Caco-2 (cell line): Measurements from ENCODE around the gene FHAD1. TPM values are rescaled to one million over a fixed set of nuclear protein-coding genes. Genes with fewer than 3 reads are reported as not detected.

ENCODE experiments used
- BruUV-seq: library from RNA; stranded (reverse); fragments of 400-500 nt; replicated peaks from 2 replicates; lab custom pipeline; 2021; lab: Mats Ljungman, UMichigan
- CTCF ChIA-PET: fragments of 300-600 bp; sonication (Branson Sonifier 250); formaldehyde crosslinking; loops from one replicate; lab custom pipeline; 2022; ENCODE audit warnings: antibody characterized with exemption; lab: Charles Lee
- POLR2A ChIA-PET: fragments of 300-600 bp; sonication (Branson Sonifier 250); formaldehyde crosslinking; loops from one replicate; lab custom pipeline; 2022; ENCODE audit warnings: antibody characterized with exemption; lab: Charles Lee
- DNase-seq, 2 experiments: peaks; one replicate each; pipeline versions ENCODE4 v3.0.0 to v3.0.0-alpha.2; 2020 to 2022
- H3K27me3 ChIP-seq: replicated peaks from 2 replicates; pipeline ENCODE4 v1.6.0; 2011; ENCODE audit warnings: low read length; ENCODE audit not compliant: control insufficient read depth, insufficient read depth
- H3K36me3 ChIP-seq: 2 replicates; pipeline ENCODE4 v1.5.1; 2011; ENCODE audit warnings: low read length; ENCODE audit not compliant: control insufficient read depth, insufficient read depth
- H3K4me1 ChIP-seq: fragments of 250-450 bp; sonication (Bioruptor Pico); 2 replicates; pipeline ENCODE4 v1.5.1; 2020; ENCODE audit warnings: mild to moderate bottlenecking
- H3K4me3 ChIP-seq: 2 replicates; pipeline ENCODE4 v1.5.1; 2011; ENCODE audit warnings: low read depth, mild to moderate bottlenecking, control low read depth, low read length
- H3K9me3 ChIP-seq: fragments of 250-450 bp; sonication (Bioruptor Pico); 2 replicates; pipeline ENCODE4 v1.5.1; 2020; ENCODE audit warnings: mild to moderate bottlenecking, moderate library complexity
- H3K27ac Mint-ChIP-seq: one replicate; pipeline ENCODE4 v1.8.0; 2022; ENCODE audit warnings: mixed read lengths; ENCODE audit not compliant: unreplicated experiment
- H3K27me3 Mint-ChIP-seq: one replicate; pipeline ENCODE4 v1.8.0; 2022; ENCODE audit warnings: mixed read lengths; ENCODE audit not compliant: insufficient read depth, unreplicated experiment
- H3K36me3 Mint-ChIP-seq: one replicate; pipeline ENCODE4 v1.8.0; 2022; ENCODE audit warnings: mild to moderate bottlenecking, mixed read lengths; ENCODE audit not compliant: insufficient read depth, unreplicated experiment
- H3K4me1 Mint-ChIP-seq: one replicate; pipeline ENCODE4 v1.8.0; 2022; ENCODE audit warnings: low read depth, mixed read lengths; ENCODE audit not compliant: unreplicated experiment
- H3K4me3 Mint-ChIP-seq: one replicate; pipeline ENCODE4 v1.8.0; 2022; ENCODE audit warnings: mild to moderate bottlenecking, moderate library complexity, mixed read lengths; ENCODE audit not compliant: unreplicated experiment
- H3K9me3 Mint-ChIP-seq: one replicate; pipeline ENCODE4 v1.8.0; 2022; ENCODE audit warnings: mixed read lengths; ENCODE audit not compliant: unreplicated experiment
- CTCF ChIP-seq, 2 experiments: fragments of 200-600 bp in 1 of 2; IDR thresholded peaks; 1 replicate in 1 of 2; 2 replicates in 1 of 2; pipeline versions ENCODE4 v1.5.1 to v1.8.0; 2011 to 2022; ENCODE audit warnings: antibody characterized with exemption in 1 of 2, control low read depth in 1 of 2, inconsistent platforms in 1 of 2, low read depth in 1 of 2, low read length in 1 of 2, mild to moderate bottlenecking in 1 of 2, moderate library complexity in 1 of 2; ENCODE audit not compliant: insufficient read depth in 1 of 2, severe bottlenecking in 1 of 2, unreplicated experiment in 1 of 2
- intact Hi-C: fragments of 100-400 bp; cut with micrococcal nuclease; formaldehyde crosslinking; loops from one replicate; pipeline ENCODE4 v1.10.0; 2022; ENCODE audit not compliant: unreplicated experiment
- total RNA-seq: library from RNA; stranded (reverse); gene quantifications from 2 replicates; pipeline ENCODE4 v1.2.3, GENCODE V29; 2022

FHAD1 gene
- total RNA-seq, 1 experiment from 2014 or later, result 0.18 TPM

GRCh38 chr1:15326691-15327588, 79.9 kb downstream of the FHAD1 start:
- no TSS peak for BruUV-seq
- intact Hi-C loops, result no loop called here

GRCh38 chr1:15328351-15329103, 81.5 kb downstream of the FHAD1 start:
- Mint-ChIP-seq H3K4me1 (peaks cover 14% of the 10 kb centered on the region), H3K9me3 (no peaks in the 10 kb centered on the region), H3K27ac (no peak overlapping the region), H3K36me3 (peaks cover 10% of the 10 kb centered on the region), H3K27me3 (peaks cover 3% of the 10 kb centered on the region), H3K4me3 (no peak overlapping the region)
- H3K27me3 ChIP-seq, result no peaks in the 10 kb centered on the region
- H3K9me3 ChIP-seq, result no peaks in the 10 kb centered on the region
- no TSS peak for BruUV-seq
- POLR2A ChIA-PET, result no interaction called here
- no peak overlapping the region for H3K4me3 ChIP-seq
- TF ChIP-seq CTCF (IDR thresholded peaks at IDR 0.05; ENCODE audit: insufficient read depth in 1 of 2, low read depth in 1 of 2, low read length in 1 of 2, severe bottlenecking in 1 of 2, unreplicated experiment in 1 of 2), result no peak
- CTCF ChIA-PET, result no interaction called here
- H3K4me1 ChIP-seq, result peaks cover 8% of the 10 kb centered on the region; the same call in 1 of the 2 replicates
- intact Hi-C loops, result no loop called here
- H3K36me3 ChIP-seq, result no peaks in the 10 kb centered on the region
- no peak for DNase-seq

More at GRCh38 chr1:15326691-15327588, 79.9 kb downstream of the FHAD1 start:
- CTCF ChIA-PET, result no interaction called here
- Histone ChIP-seq H3K4me1 (peaks cover 8% of the 10 kb centered on the region; the same call in 1 of the 2 replicates), H3K9me3 (no peaks in the 10 kb centered on the region), H3K27me3 (no peaks in the 10 kb centered on the region), H3K4me3 (no peak overlapping the region), H3K36me3 (no peaks in the 10 kb centered on the region)
- H3K9me3 Mint-ChIP-seq, result no peaks in the 10 kb centered on the region
- peaks cover 14% of the 10 kb centered on the region for H3K4me1 Mint-ChIP-seq
- no peak for DNase-seq
- no peak overlapping the region for H3K4me3 Mint-ChIP-seq
- peaks cover 3% of the 10 kb centered on the region for H3K27me3 Mint-ChIP-seq
- no peak for TF ChIP-seq CTCF (IDR thresholded peaks at IDR 0.05; ENCODE audit: insufficient read depth in 1 of 2, low read depth in 1 of 2, low read length in 1 of 2, severe bottlenecking in 1 of 2, unreplicated experiment in 1 of 2)
- no peak overlapping the region for H3K27ac Mint-ChIP-seq
- H3K36me3 Mint-ChIP-seq, result peaks cover 10% of the 10 kb centered on the region
- POLR2A ChIA-PET, result no interaction called here

GRCh38 chr1:15329104-15329820, 82.2 kb downstream of the FHAD1 start:
- Histone ChIP-seq H3K36me3 (no peaks in the 10 kb centered on the region), H3K27me3 (no peaks in the 10 kb centered on the region), H3K4me3 (no peak overlapping the region), H3K9me3 (no peaks in the 10 kb centered on the region), H3K4me1 (peaks cover 7% of the 10 kb centered on the region; the same call in 1 of the 2 replicates)
- H3K27ac Mint-ChIP-seq, result no peak overlapping the region
- peaks cover 3% of the 10 kb centered on the region for H3K27me3 Mint-ChIP-seq
- ChIA-PET CTCF (no interaction called here), POLR2A (no interaction called here)
- no TSS peak for BruUV-seq
- H3K4me3 Mint-ChIP-seq, result no peak overlapping the region
- no peak for DNase-seq
- peaks cover 10% of the 10 kb centered on the region for H3K36me3 Mint-ChIP-seq
- intact Hi-C loops, result no loop called here
- no peak for TF ChIP-seq CTCF (IDR thresholded peaks at IDR 0.05; ENCODE audit: insufficient read depth in 1 of 2, low read depth in 1 of 2, low read length in 1 of 2, severe bottlenecking in 1 of 2, unreplicated experiment in 1 of 2)
- no peaks in the 10 kb centered on the region for H3K9me3 Mint-ChIP-seq
- peaks cover 11% of the 10 kb centered on the region for H3K4me1 Mint-ChIP-seq
